GM23248 (cell line): ENCODE data around the gene PPP1R11. TPM values are rescaled to one million over a fixed set of nuclear protein-coding genes. Genes with fewer than 3 reads are reported as not detected.

Source experiments
- DNase-seq: peaks from one replicate; pipeline ENCODE4 v3.0.0-alpha.2; 2015
- H2AFZ ChIP-seq: fragments of 200-600 bp; sonication (generic); 2 replicates; pipeline ENCODE4 v1.6.1; 2016; ENCODE audit warnings: antibody characterized with exemption
- H3F3A ChIP-seq: fragments of 200-600 bp; sonication (generic); 2 replicates; pipeline ENCODE4 v1.6.1; 2016; ENCODE audit warnings: mild to moderate bottlenecking, antibody characterized with exemption, mixed run types; ENCODE audit not compliant: insufficient read depth
- H3K27ac ChIP-seq: fragments of 200-600 bp; sonication (generic); 2 replicates; pipeline ENCODE4 v1.5.1; 2016; ENCODE audit warnings: mild to moderate bottlenecking
- H3K27me3 ChIP-seq: fragments of 200-600 bp; sonication (generic); replicated peaks from 2 replicates; pipeline ENCODE4 v1.6.1; 2016; ENCODE audit warnings: mild to moderate bottlenecking; ENCODE audit not compliant: insufficient read depth
- H3K36me3 ChIP-seq: fragments of 200-600 bp; sonication (generic); 2 replicates; pipeline ENCODE4 v1.6.1; 2016; ENCODE audit warnings: low read depth, mild to moderate bottlenecking
- H3K4me1 ChIP-seq: fragments of 200-600 bp; sonication (generic); 2 replicates; pipeline ENCODE4 v1.6.1; 2016; ENCODE audit warnings: mild to moderate bottlenecking; ENCODE audit not compliant: insufficient read depth
- H3K4me2 ChIP-seq: fragments of 200-600 bp; sonication (generic); one replicate; pipeline ENCODE4 v1.6.1; 2016; ENCODE audit warnings: mild to moderate bottlenecking; ENCODE audit not compliant: unreplicated experiment
- H3K4me3 ChIP-seq: fragments of 200-600 bp; sonication (generic); 2 replicates; pipeline ENCODE4 v1.5.1; 2016; ENCODE audit warnings: mild to moderate bottlenecking
- H3K79me2 ChIP-seq: fragments of 200-600 bp; sonication (generic); 2 replicates; pipeline ENCODE4 v1.6.1; 2016; ENCODE audit warnings: mild to moderate bottlenecking; ENCODE audit not compliant: insufficient read depth
- H3K9ac ChIP-seq: fragments of 200-600 bp; sonication (generic); 2 replicates; pipeline ENCODE4 v1.6.1; 2016; ENCODE audit warnings: mild to moderate bottlenecking
- H3K9me2 ChIP-seq: fragments of 200-600 bp; sonication (generic); 2 replicates; pipeline ENCODE4 v1.6.1; 2016; ENCODE audit warnings: mixed run types, mild to moderate bottlenecking, moderate library complexity; ENCODE audit not compliant: insufficient read depth
- H3K9me3 ChIP-seq: fragments of 200-600 bp; sonication (generic); one replicate; pipeline ENCODE4 v1.6.1; 2017; ENCODE audit warnings: low read depth
- H4K20me1 ChIP-seq: fragments of 200-600 bp; sonication (generic); 2 replicates; pipeline ENCODE4 v1.6.0; 2016; ENCODE audit not compliant: insufficient read depth
- EZH2 ChIP-seq: fragments of 200-600 bp; sonication (generic); IDR thresholded peaks from 2 replicates; pipeline ENCODE4 v1.6.1; 2018; ENCODE audit warnings: antibody characterized with exemption, mild to moderate bottlenecking; ENCODE audit not compliant: insufficient read depth, poor library complexity, severe bottlenecking
- EZH2phosphoT487 ChIP-seq: fragments of 200-600 bp; sonication (generic); IDR thresholded peaks from 2 replicates; pipeline ENCODE4 v1.6.1; 2018; ENCODE audit warnings: antibody characterized with exemption, moderate library complexity, mild to moderate bottlenecking, low read depth; ENCODE audit not compliant: insufficient read depth
- WGBS, 2 experiments: methylation state at CpG; one replicate each; pipeline ENCODE4 v1.1.6; 2015 to 2017; ENCODE audit warnings: low lambda C conversion rate in 2 of 2, low coverage in 1 of 2; ENCODE audit errors: missing lambda C conversion rate in 2 of 2; 5-methylcytosine and 5-hydroxymethylcytosine counted together
- in situ Hi-C: fragments of 300-500 bp; cut with MboI; formaldehyde crosslinking; loops from 2 replicates; pipeline ENCODE4 v1.15.0; 2020
- polyA plus RNA-seq: library from polyadenylated mRNA; unstranded; fragments of >200 nt; fragmentation: Nextera tagmentation; extraction: Ambion mirVana; gene quantifications from 2 replicates; pipeline ENCODE4 v1.2.1, GENCODE V29; 2016
- total RNA-seq: library from RNA; depleted of rRNA; stranded (reverse); fragments of >200 nt; shearing (Covaris generic); gene quantifications from 2 replicates; pipeline ENCODE4 v1.2.3, GENCODE V29; 2014

PPP1R11 gene
- total and polyA plus RNA-seq, 2 experiments from 2014 or later, result 44.1 to 77.5 TPM

DNA sequence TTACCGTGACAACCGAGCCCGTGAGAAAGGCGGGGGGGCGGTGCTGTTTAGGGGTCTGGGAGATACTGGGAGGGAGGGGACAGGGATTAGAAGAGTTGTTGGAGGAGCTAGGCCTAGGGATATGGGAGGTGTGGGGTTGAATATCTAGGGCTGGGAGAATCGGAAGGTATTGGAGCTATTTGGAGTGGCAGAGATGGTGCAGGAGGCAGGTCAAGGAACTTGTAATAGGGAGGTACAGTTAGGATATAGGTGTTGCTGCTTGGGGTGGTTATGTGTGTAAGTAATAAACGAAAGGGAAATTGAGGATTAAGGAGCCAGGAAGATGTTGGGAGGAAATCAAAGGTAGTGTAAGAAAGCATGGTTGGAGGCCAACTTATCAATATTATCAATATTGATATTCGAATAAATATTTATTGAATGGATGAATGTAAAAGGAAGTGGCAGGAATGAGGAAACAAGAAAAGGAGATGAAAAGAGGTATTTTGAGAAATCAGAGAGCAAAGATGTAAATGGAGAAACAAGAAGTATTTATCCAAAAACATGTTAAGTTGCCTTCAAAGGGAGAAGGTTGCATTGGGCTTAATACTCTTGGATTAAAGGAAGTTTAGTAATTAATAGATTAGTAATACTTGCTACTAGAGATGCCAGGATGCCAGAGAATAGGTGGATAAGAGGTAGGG is 602 bp downstream of the PPP1R11 start:
- Histone ChIP-seq H3F3A (peaks cover 10% of the 10 kb centered on the region), H3K4me1 (peaks cover 17% of the 10 kb centered on the region), H3K9me3 (no peaks in the 10 kb centered on the region), H3K4me2 (peak overlapping the region; percentile 83), H3K9ac (peak overlapping the region; percentile 90), H3K9me2 (no peaks in the 10 kb centered on the region), H3K27me3 (peaks cover 9% of the 10 kb centered on the region; the same call in 1 of the 2 replicates), H4K20me1 (no peaks in the 10 kb centered on the region), H2AFZ (peak overlapping the region; percentile 80), H3K79me2 (peaks cover 45% of the 10 kb centered on the region), H3K36me3 (peaks cover 14% of the 10 kb centered on the region), H3K4me3 (peak overlapping the region; percentile 93), H3K27ac (peak overlapping the region; percentile 76)
- peak; percentile 90 for DNase-seq
- 1% methylated on average over 8 of the region's 8 CpGs for WGBS, 2 experiments
- in situ Hi-C loops, result no loop called here
- no peak for TF ChIP-seq EZH2phosphoT487
- no peak for TF ChIP-seq EZH2

DNA sequence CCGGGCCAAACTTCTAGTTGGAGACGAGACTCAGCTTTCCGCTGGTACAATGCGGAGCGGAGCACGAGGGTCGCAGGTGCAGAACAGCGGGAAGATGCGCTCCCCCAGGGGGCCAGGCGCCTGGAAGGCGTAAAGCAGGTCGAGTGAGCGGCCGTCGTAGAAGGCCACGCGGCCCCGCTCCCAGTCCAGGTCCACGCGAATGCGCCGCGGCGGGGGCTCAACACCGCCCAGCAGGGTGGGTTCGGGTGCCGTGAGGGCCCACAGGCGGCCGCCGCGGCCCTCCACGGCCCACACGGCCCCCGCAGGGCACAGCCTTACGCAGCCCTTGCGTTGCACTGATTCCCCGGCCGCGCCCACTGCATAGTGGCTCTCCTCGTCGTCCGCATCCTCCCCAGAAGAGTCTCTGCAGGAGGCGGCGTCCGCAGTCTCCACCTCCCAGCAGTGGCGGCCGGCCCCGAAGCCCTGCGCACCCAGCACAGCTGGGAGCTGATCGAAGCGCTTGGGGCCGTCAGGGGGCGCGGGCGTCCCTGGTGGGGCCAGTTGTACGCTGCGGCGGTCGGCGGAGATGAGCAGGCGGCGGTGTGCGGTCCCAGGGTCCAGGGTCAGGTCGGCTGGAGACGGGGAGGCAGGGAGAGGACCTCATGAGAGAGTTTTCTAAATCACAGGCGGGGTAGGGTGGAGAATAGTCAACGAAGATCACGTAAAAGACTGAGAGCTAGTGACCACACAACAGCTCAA is 4.3 kb downstream of the PPP1R11 start:
- Histone ChIP-seq H2AFZ (no peak overlapping the region), H3K79me2 (peaks cover 17% of the 10 kb centered on the region)
- DNase-seq, result peak; percentile 51

GRCh38 chr6:30071858-30072257 is 4.9 kb downstream of the PPP1R11 start:
- in situ Hi-C loops, result no loop called here
- H3K4me3 ChIP-seq, result no peak overlapping the region
- 87 to 89% methylated on average over 3 of the region's 3 CpGs for WGBS, 2 experiments

More for the DNA sequence above, 4.3 kb downstream of the PPP1R11 start:
- H3K4me3 ChIP-seq, result peak overlapping the region; percentile 26
- in situ Hi-C loops, result no loop called here
- H3F3A ChIP-seq, result peaks cover 3% of the 10 kb centered on the region
- no peaks in the 10 kb centered on the region for H3K9me2 ChIP-seq
- H3K27me3 ChIP-seq, result peaks cover 42% of the 10 kb centered on the region
- TF ChIP-seq EZH2phosphoT487 (no peak), EZH2 (no peak)
- no peak overlapping the region for H3K27ac ChIP-seq
- H3K4me1 ChIP-seq, result peaks cover 9% of the 10 kb centered on the region
- 0 out of 2 replicates have a peak, but pooled peaks cover 4% of the 10 kb centered on the region for H3K36me3 ChIP-seq
- H3K9ac ChIP-seq, result no peak overlapping the region
- H3K9me3 ChIP-seq, result no peaks in the 10 kb centered on the region
- H3K4me2 ChIP-seq, result no peak overlapping the region
- no peaks in the 10 kb centered on the region for H4K20me1 ChIP-seq
- WGBS, 2 experiments, result 24 to 28% methylated on average over 46 to 67 of the region's 68 CpGs

GRCh38 chr6:30073489-30074235 is 6.7 kb downstream of the PPP1R11 start:
- no peaks in the 10 kb centered on the region for H3K9me2 ChIP-seq
- no peak overlapping the region for H3K27ac ChIP-seq
- H3F3A ChIP-seq, result no peaks in the 10 kb centered on the region
- 0 out of 2 replicates have a peak, but pooled peaks cover 4% of the 10 kb centered on the region for H3K36me3 ChIP-seq
- no peaks in the 10 kb centered on the region for H3K9me3 ChIP-seq
- in situ Hi-C loops, result no loop called here
- peaks cover 66% of the 10 kb centered on the region for H3K27me3 ChIP-seq
- no peak overlapping the region for H3K4me2 ChIP-seq
- no peak for DNase-seq
- no peaks in the 10 kb centered on the region for H3K4me1 ChIP-seq
- H4K20me1 ChIP-seq, result no peaks in the 10 kb centered on the region
- H3K4me3 ChIP-seq, result no peak overlapping the region
- H3K79me2 ChIP-seq, result peaks cover under 1% of the 10 kb centered on the region
- H2AFZ ChIP-seq, result no peak overlapping the region
- 38 to 39% methylated on average over 7 of the region's 7 CpGs for WGBS, 2 experiments
- TF ChIP-seq EZH2phosphoT487 (no peak), EZH2 (peak; percentile 59)
- H3K9ac ChIP-seq, result no peak overlapping the region

More at GRCh38 chr6:30071858-30072257, 4.9 kb downstream of the PPP1R11 start:
- DNase-seq, result no peak
- TF ChIP-seq EZH2phosphoT487 (no peak), EZH2 (no peak)
- no peak overlapping the region for H3K4me2 ChIP-seq
- H3K27ac ChIP-seq, result no peak overlapping the region
- H2AFZ ChIP-seq, result no peak overlapping the region
- H3K36me3 ChIP-seq, result 0 out of 2 replicates have a peak, but pooled peaks cover 4% of the 10 kb centered on the region
- H3K27me3 ChIP-seq, result peaks cover 48% of the 10 kb centered on the region
- H3K9me3 ChIP-seq, result no peaks in the 10 kb centered on the region
- no peaks in the 10 kb centered on the region for H4K20me1 ChIP-seq
- no peaks in the 10 kb centered on the region for H3K9me2 ChIP-seq
- peaks cover 17% of the 10 kb centered on the region for H3K79me2 ChIP-seq
- no peaks in the 10 kb centered on the region for H3F3A ChIP-seq
- peaks cover 8% of the 10 kb centered on the region for H3K4me1 ChIP-seq
- H3K9ac ChIP-seq, result no peak overlapping the region
